Measurements from ENCODE around the gene FHAD1. TPM values are rescaled to one million over a fixed set of nuclear protein-coding genes. Genes with fewer than 3 reads are reported as not detected.

The FHAD1 gene
- total RNA-seq, 1 donor from 2014 or later, result not detected

DNA sequence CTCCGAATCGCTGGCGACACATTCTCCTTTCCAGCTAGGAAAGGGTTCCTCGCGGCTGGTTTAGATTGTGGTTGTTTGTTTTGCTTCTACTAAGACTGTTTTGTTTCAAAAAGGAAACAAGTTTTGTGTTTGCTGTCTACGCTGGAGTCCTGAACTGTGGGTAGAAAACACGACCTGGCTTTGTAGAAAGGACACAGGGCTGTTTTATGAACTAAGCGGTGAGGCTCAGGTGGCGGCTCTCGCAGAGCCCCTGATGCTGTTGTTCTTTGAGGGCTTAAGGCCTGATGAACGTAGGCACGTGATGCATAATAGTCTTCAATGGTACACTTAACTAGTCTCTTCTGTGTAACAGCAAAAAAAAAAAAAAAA, 27.0 kb upstream of the FHAD1 start:
- TF ChIP-seq, protein P1, sequence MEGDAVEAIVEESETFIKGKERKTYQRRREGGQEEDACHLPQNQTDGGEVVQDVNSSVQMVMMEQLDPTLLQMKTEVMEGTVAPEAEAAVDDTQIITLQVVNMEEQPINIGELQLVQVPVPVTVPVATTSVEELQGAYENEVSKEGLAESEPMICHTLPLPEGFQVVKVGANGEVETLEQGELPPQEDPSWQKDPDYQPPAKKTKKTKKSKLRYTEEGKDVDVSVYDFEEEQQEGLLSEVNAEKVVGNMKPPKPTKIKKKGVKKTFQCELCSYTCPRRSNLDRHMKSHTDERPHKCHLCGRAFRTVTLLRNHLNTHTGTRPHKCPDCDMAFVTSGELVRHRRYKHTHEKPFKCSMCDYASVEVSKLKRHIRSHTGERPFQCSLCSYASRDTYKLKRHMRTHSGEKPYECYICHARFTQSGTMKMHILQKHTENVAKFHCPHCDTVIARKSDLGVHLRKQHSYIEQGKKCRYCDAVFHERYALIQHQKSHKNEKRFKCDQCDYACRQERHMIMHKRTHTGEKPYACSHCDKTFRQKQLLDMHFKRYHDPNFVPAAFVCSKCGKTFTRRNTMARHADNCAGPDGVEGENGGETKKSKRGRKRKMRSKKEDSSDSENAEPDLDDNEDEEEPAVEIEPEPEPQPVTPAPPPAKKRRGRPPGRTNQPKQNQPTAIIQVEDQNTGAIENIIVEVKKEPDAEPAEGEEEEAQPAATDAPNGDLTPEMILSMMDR (IDR thresholded peaks at IDR 0.05), result no peak
- peaks cover 1% of the 10 kb centered on the region for H3K4me1 Mint-ChIP-seq (ENCODE audit: low read depth)

DNA sequence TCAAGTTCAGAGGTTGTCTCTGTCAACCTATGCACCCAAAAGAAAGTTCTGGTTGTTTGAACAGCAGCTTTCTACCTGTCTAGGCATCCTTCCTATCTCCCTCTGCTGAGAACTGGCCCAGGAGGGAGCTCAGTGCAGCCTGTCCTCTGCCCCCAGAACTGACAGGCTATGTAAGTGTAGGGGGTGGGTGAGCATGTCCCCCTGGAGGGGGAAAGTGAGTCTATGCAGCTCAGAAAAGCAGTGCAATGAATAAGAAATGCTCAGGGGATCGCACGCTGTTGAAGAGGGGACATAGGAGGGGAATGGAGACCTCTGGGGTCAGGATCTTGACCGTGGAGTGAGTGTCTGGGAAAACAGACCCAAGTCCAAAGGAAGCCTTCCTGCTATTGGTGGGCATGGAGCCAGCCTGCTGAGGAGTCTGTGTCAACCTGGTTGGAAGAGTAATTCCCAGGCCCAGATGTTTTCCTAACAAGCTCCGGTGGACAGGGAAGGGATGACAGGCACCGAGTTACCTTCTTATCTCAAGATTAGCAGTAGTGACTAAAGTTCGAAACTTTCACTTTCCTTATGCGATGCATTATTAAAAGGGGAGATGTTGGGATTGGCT, 26.1 kb upstream of the FHAD1 start:
- no peaks in the 10 kb centered on the region for H3K9me3 Mint-ChIP-seq (ENCODE audit: low read depth)
- no peak overlapping the region for H3K27ac Mint-ChIP-seq (ENCODE audit: unreplicated experiment)
- peaks cover 2% of the 10 kb centered on the region for H3K36me3 Mint-ChIP-seq (ENCODE audit: low read depth)
- no peak for DNase-seq (ENCODE audit: low spot score)
- no peaks in the 10 kb centered on the region for H3K4me1 Mint-ChIP-seq (ENCODE audit: low read depth)
- no peaks in the 10 kb centered on the region for H3K27me3 Mint-ChIP-seq (ENCODE audit: low read depth)
- TF ChIP-seq, protein P1 (IDR thresholded peaks at IDR 0.05), result no peak
- no peak overlapping the region for H3K4me3 Mint-ChIP-seq (ENCODE audit: unreplicated experiment)

More for the DNA sequence above, 27.0 kb upstream of the FHAD1 start:
- Mint-ChIP-seq H3K9me3 (ENCODE audit: low read depth) (no peaks in the 10 kb centered on the region), H3K27me3 (ENCODE audit: low read depth) (no peaks in the 10 kb centered on the region), H3K4me3 (ENCODE audit: unreplicated experiment) (no peak overlapping the region), H3K36me3 (ENCODE audit: low read depth) (peaks cover 2% of the 10 kb centered on the region), H3K27ac (ENCODE audit: unreplicated experiment) (no peak overlapping the region)
- DNase-seq (ENCODE audit: low spot score), result no peak

DNA sequence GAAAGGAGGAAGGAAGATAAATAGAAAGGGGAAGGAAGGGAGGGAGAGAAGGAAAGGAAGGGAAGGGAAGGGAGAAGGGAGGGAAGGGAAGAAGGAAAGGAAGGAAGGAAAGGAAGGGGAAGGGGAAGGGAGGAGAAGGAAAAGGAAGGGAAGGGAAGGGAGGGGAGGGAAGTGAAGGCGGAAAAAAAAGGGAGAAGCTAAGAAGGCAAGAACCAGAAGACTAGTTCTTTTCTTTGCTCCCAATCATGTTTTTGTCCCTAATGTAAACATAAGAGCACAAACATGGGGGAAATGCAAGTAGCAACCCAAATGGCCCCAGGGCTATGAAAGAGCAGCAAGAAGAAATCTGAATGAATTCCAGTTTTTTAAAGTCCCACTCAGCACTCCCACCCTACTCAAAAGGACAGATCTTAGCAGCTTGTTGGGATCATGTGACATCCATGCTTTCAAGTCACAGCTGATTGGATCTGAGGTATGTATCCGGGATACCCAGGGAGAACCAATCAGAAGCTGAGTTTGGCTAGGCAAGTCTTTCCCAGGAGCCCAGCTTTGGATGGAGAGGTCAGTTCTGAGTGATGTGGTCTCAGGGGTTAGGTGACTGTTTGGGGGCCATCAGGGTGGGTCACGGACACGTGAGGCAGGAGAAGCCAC, 24.2 kb upstream of the FHAD1 start:
- TF ChIP-seq, protein P1 (IDR thresholded peaks at IDR 0.05), result no peak
- H3K27me3 Mint-ChIP-seq (ENCODE audit: low read depth), result no peaks in the 10 kb centered on the region

DNA sequence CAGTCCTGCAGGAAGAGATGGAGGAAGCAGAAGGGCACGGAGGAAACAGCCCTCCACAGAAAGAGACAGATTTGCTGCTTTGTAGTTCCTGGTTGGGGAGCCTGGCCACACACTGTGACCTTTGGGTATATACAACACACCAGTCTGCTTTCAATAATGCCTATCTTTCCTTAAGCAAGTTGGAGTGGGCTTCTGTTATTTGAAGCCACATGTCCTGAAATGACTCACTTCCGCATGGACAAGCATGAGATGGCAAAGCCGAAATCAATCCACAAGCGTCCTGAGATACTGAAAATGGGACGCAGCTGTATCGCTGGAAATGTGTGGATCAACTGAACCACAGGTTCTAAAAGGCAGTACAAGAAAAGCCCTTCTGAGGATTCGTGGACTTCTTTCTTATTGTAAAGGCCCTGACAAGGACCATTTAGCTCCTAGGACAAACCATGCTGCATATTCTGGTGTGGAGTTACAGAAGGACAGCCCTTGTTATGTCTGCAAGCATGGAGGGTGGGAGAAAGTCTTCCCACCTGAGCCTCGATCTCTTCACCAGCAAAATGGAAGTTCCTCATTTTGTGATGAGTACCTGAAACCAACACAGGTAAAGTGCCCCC, 22.7 kb upstream of the FHAD1 start:
- Mint-ChIP-seq H3K36me3 (ENCODE audit: low read depth) (peaks cover 2% of the 10 kb centered on the region), H3K27ac (ENCODE audit: unreplicated experiment) (no peak overlapping the region), H3K4me3 (ENCODE audit: unreplicated experiment) (no peak overlapping the region), H3K4me1 (ENCODE audit: low read depth) (no peaks in the 10 kb centered on the region), H3K27me3 (ENCODE audit: low read depth) (no peaks in the 10 kb centered on the region), H3K9me3 (ENCODE audit: low read depth) (no peaks in the 10 kb centered on the region)
- TF ChIP-seq, protein P1 (IDR thresholded peaks at IDR 0.05), result no peak
- no peak for DNase-seq (ENCODE audit: low spot score)

More for the DNA sequence above, 24.2 kb upstream of the FHAD1 start:
- Mint-ChIP-seq H3K4me1 (ENCODE audit: low read depth) (no peaks in the 10 kb centered on the region), H3K4me3 (ENCODE audit: unreplicated experiment) (no peak overlapping the region), H3K27ac (ENCODE audit: unreplicated experiment) (no peak overlapping the region), H3K9me3 (ENCODE audit: low read depth) (no peaks in the 10 kb centered on the region), H3K36me3 (ENCODE audit: low read depth) (peaks cover 2% of the 10 kb centered on the region)
- DNase-seq (ENCODE audit: low spot score), result no peak

DNA sequence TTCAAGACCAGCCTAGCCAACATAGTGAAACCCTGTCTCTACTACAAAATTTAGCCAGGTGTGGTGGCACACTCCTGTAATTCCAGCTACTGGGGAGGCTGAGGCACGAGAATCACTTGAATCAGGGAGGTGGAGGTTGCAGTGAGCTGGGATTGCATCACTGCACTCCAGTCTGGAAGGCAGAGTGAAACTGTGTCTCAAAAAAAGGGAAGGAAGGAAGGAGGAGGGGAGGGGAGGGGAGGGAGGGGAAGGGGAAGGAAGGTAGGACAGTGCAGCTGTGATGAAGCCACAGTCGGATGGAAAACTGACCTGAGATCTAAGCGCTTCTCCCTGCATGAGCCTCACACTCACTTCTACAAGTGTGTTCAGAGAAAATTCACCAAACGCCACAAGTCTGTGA, 22.0 kb upstream of the FHAD1 start:
- H3K4me1 Mint-ChIP-seq (ENCODE audit: low read depth), result no peaks in the 10 kb centered on the region
- H3K27me3 Mint-ChIP-seq (ENCODE audit: low read depth), result no peaks in the 10 kb centered on the region
- H3K4me3 Mint-ChIP-seq (ENCODE audit: unreplicated experiment), result no peak overlapping the region

More for the DNA sequence above, 22.0 kb upstream of the FHAD1 start:
- Mint-ChIP-seq H3K9me3 (ENCODE audit: low read depth) (no peaks in the 10 kb centered on the region), H3K27ac (ENCODE audit: unreplicated experiment) (no peak overlapping the region), H3K36me3 (ENCODE audit: low read depth) (no peaks in the 10 kb centered on the region)
- TF ChIP-seq, protein P1 (IDR thresholded peaks at IDR 0.05), result no peak
- DNase-seq (ENCODE audit: low spot score), result no peak
